Aorta (tissue), 5 donors: Measurements from ENCODE around the gene SLC44A1. TPM values are rescaled to one million over a fixed set of nuclear protein-coding genes. Genes with fewer than 3 reads are reported as not detected.

ENCODE experiments used
- ATAC-seq: fragments of 200-7000 bp; cut with Tn5 transposase; one replicate; pipeline ENCODE4 v1.9.1; 2022; ENCODE audit warnings: moderate library complexity; ENCODE audit not compliant: low FRiP score
- DNase-seq, 2 donors: peaks; one replicate each; pipeline ENCODE4 v3.0.0-alpha.2; 2020
- H3K27ac ChIP-seq, 2 donors: one replicate each; pipeline ENCODE4 v1.5.1; 2013; ENCODE audit warnings: low read length in 2 of 2, mild to moderate bottlenecking in 2 of 2, moderate library complexity in 2 of 2, control low read depth in 1 of 2, inconsistent platforms in 1 of 2, low read depth in 1 of 2
- H3K27me3 ChIP-seq, 2 donors: one replicate each; pipeline ENCODE4 v1.6.1; 2013; ENCODE audit warnings: control low read depth in 1 of 2, low read length in 1 of 2, mild to moderate bottlenecking in 1 of 2, moderate library complexity in 1 of 2; ENCODE audit not compliant: insufficient read depth in 2 of 2, control insufficient read depth in 1 of 2
- H3K36me3 ChIP-seq, 2 donors: one replicate each; pipeline ENCODE4 v1.6.1; 2013; ENCODE audit warnings: control low read depth in 1 of 2, low read length in 1 of 2, mild to moderate bottlenecking in 1 of 2; ENCODE audit not compliant: insufficient read depth in 2 of 2, control insufficient read depth in 1 of 2
- H3K4me1 ChIP-seq, 2 donors: one replicate each; pipeline ENCODE4 v1.6.1; 2013; ENCODE audit warnings: low read length in 2 of 2, control low read depth in 1 of 2, mild to moderate bottlenecking in 1 of 2, moderate library complexity in 1 of 2; ENCODE audit not compliant: insufficient read depth in 2 of 2, control insufficient read depth in 1 of 2
- H3K4me3 ChIP-seq, 2 donors: one replicate each; pipeline ENCODE4 v1.5.1; 2013; ENCODE audit warnings: low read length in 2 of 2, control low read depth in 1 of 2, mild to moderate bottlenecking in 1 of 2
- H3K9me3 ChIP-seq: one replicate; pipeline ENCODE4 v1.6.1; 2013; ENCODE audit warnings: mild to moderate bottlenecking, low read length; ENCODE audit not compliant: control insufficient read depth
- WGBS, 2 donors: extraction: QIAGEN DNeasy Blood & Tissue Kit; methylation state at CpG; one replicate each; pipeline ENCODE4 v1.1.7; 2013; 5-methylcytosine and 5-hydroxymethylcytosine counted together
- intact Hi-C, 2 donors: fragments of 100-400 bp; cut with DNase I; formaldehyde crosslinking; loops; one replicate each; pipeline versions ENCODE4 v1.14.2 to v1.15.0; 2022
- polyA plus RNA-seq, 2 donors: library from polyadenylated mRNA; stranded (reverse); fragments of 200-250 nt; gene quantifications; one replicate each; pipeline ENCODE4 v1.2.3, GENCODE V29; 2013
- total RNA-seq, 2 donors: library from RNA; stranded (reverse); fragmentation: NEBNext Ultra II Directional; extraction: Animal tissue kit (Norgen Biotek cat#: 25700); gene quantifications; one replicate each; pipeline ENCODE4 v1.2.1, GENCODE V29; 2021
- donor health status: healthy with polysubstance abuse.
- donor health status: Bipolar disorder and iron deficiency.
- donor health status: DM: no; HTN: no; CAD: no.
- donor health status: DM: no; HTN: no; CAD: no.
- donor health status: DM: yes; HTN: yes; CAD: no.

The SLC44A1 gene
- total and polyA plus RNA-seq, 4 donors = 11.4 to 46.6 (median 30.4) TPM

- no peak overlapping the region for H3K4me3 ChIP-seq
- WGBS, 2 donors = 91 to 97% methylated on average over 1 of the region's 1 CpG
Measured at GRCh38 chr9:105273731-105274130, 29.3 kb downstream of the SLC44A1 start.

GRCh38 chr9:105275111-105275510 lies 30.7 kb downstream of the SLC44A1 start:
- H3K27me3 ChIP-seq = no peaks in the 10 kb centered on the region
- no peaks in the 10 kb centered on the region for H3K9me3 ChIP-seq
- DNase-seq = no peak
- no peak for ATAC-seq
- intact Hi-C loops = no loop called here
- no peak overlapping the region for H3K4me3 ChIP-seq
- no peak overlapping the region for H3K27ac ChIP-seq
- no peaks in the 10 kb centered on the region for H3K4me1 ChIP-seq
- WGBS, 2 donors = 89 to 93% methylated on average over 1 of the region's 1 CpG
- H3K36me3 ChIP-seq = no peaks in the 10 kb centered on the region

More at GRCh38 chr9:105273731-105274130, 29.3 kb downstream of the SLC44A1 start:
- Histone ChIP-seq H3K4me1 (no peaks in the 10 kb centered on the region), H3K27me3 (no peaks in the 10 kb centered on the region), H3K27ac (no peak overlapping the region), H3K36me3 (no peaks in the 10 kb centered on the region), H3K9me3 (no peaks in the 10 kb centered on the region)
- intact Hi-C loops = no loop called here
- ATAC-seq (no peak), DNase-seq (no peak)

- Histone ChIP-seq H3K9me3 (no peaks in the 10 kb centered on the region), H3K4me1 (no peaks in the 10 kb centered on the region), H3K36me3 (no peaks in the 10 kb centered on the region), H3K27ac (no peak overlapping the region), H3K27me3 (no peaks in the 10 kb centered on the region), H3K4me3 (no peak overlapping the region)
- 90 to 92% methylated on average over 6 of the region's 6 CpGs for WGBS, 2 donors
- no peak for ATAC-seq
- intact Hi-C loops = no loop called here
- no peak for DNase-seq
Measured at GRCh38 chr9:105275938-105276337, 31.5 kb downstream of the SLC44A1 start.

GRCh38 chr9:105278751-105279150 lies 34.3 kb downstream of the SLC44A1 start:
- Histone ChIP-seq H3K9me3 (no peaks in the 10 kb centered on the region), H3K27ac (no peak overlapping the region), H3K4me1 (no peaks in the 10 kb centered on the region), H3K36me3 (no peaks in the 10 kb centered on the region), H3K4me3 (no peak overlapping the region), H3K27me3 (no peaks in the 10 kb centered on the region)
- intact Hi-C loops = no loop called here
- WGBS, 2 donors = 53 to 59% methylated on average over 4 of the region's 4 CpGs
- ATAC-seq = no peak
- no peak for DNase-seq

GRCh38 chr9:105280691-105281090 lies 36.2 kb downstream of the SLC44A1 start:
- no peaks in the 10 kb centered on the region for H3K36me3 ChIP-seq
- intact Hi-C loops = no loop called here
- ATAC-seq (no peak), DNase-seq (no peak)
- no peak overlapping the region for H3K27ac ChIP-seq
- no peaks in the 10 kb centered on the region for H3K27me3 ChIP-seq
- H3K9me3 ChIP-seq = no peaks in the 10 kb centered on the region
- no peak overlapping the region for H3K4me3 ChIP-seq
- WGBS, 2 donors = 89 to 91% methylated on average over 2 of the region's 2 CpGs
- H3K4me1 ChIP-seq = no peaks in the 10 kb centered on the region

GRCh38 chr9:105281272-105281671 lies 36.8 kb downstream of the SLC44A1 start:
- Histone ChIP-seq H3K4me1 (no peaks in the 10 kb centered on the region), H3K4me3 (no peak overlapping the region), H3K9me3 (no peaks in the 10 kb centered on the region), H3K27ac (no peak overlapping the region), H3K36me3 (no peaks in the 10 kb centered on the region), H3K27me3 (no peaks in the 10 kb centered on the region)
- ATAC-seq (no peak), DNase-seq (no peak)
- 95% methylated on average over 4 of the region's 4 CpGs for WGBS, 2 donors
- intact Hi-C loops = no loop called here

- intact Hi-C loops = no loop called here
- Histone ChIP-seq H3K36me3 (no peaks in the 10 kb centered on the region), H3K4me3 (no peak overlapping the region), H3K27ac (no peak overlapping the region), H3K4me1 (no peaks in the 10 kb centered on the region), H3K27me3 (no peaks in the 10 kb centered on the region), H3K9me3 (no peaks in the 10 kb centered on the region)
- WGBS, 2 donors = 96 to 99% methylated on average over 1 of the region's 1 CpG
- DNase-seq = no peak
- ATAC-seq = no peak
Measured at GRCh38 chr9:105281926-105282325, 37.5 kb downstream of the SLC44A1 start.

- ATAC-seq = no peak
- Histone ChIP-seq H3K4me3 (no peak overlapping the region), H3K27ac (no peak overlapping the region), H3K36me3 (no peaks in the 10 kb centered on the region), H3K27me3 (no peaks in the 10 kb centered on the region), H3K4me1 (no peaks in the 10 kb centered on the region), H3K9me3 (no peaks in the 10 kb centered on the region)
- intact Hi-C loops = no loop called here
- 93 to 95% methylated on average over 7 of the region's 7 CpGs for WGBS, 2 donors
- no peak for DNase-seq
Measured at GRCh38 chr9:105282870-105283621, 38.6 kb downstream of the SLC44A1 start.

GRCh38 chr9:105283795-105284194 lies 39.3 kb downstream of the SLC44A1 start:
- Histone ChIP-seq H3K9me3 (no peaks in the 10 kb centered on the region), H3K4me1 (no peaks in the 10 kb centered on the region), H3K4me3 (no peak overlapping the region), H3K27me3 (no peaks in the 10 kb centered on the region), H3K27ac (no peak overlapping the region), H3K36me3 (no peaks in the 10 kb centered on the region)
- intact Hi-C loops = no loop called here
- WGBS, 2 donors = 88 to 92% methylated on average over 1 of the region's 1 CpG
- no peak for DNase-seq
- no peak for ATAC-seq
